Lower lobe of right lung (tissue), 2 donors: ENCODE results near the gene IFNL3. TPM values are rescaled to one million over a fixed set of nuclear protein-coding genes. Genes with fewer than 3 reads are reported as not detected.

Experiments used
- ATAC-seq, 2 donors: fragments of 200-7000 bp; cut with Tn5 transposase; one replicate each; pipeline ENCODE4 v1.9.1; 2020 to 2022; ENCODE audit warnings: mild to moderate bottlenecking in 2 of 2, moderate library complexity in 2 of 2
- DNase-seq: peaks from one replicate; pipeline ENCODE4 v3.0.0-alpha.2; 2020
- H3K27ac ChIP-seq: fragments of 200-600 bp; one replicate; pipeline ENCODE4 v1.8.0; 2022
- H3K27me3 ChIP-seq: fragments of 200-600 bp; one replicate; pipeline ENCODE4 v1.8.0; 2022; ENCODE audit warnings: low read depth
- H3K36me3 ChIP-seq: fragments of 200-600 bp; one replicate; pipeline ENCODE4 v1.8.0; 2022; ENCODE audit warnings: mild to moderate bottlenecking
- H3K4me1 ChIP-seq: fragments of 200-600 bp; one replicate; pipeline ENCODE4 v1.8.0; 2022
- H3K4me3 ChIP-seq: fragments of 200-600 bp; one replicate; pipeline ENCODE4 v1.8.0; 2022; ENCODE audit warnings: mild to moderate bottlenecking
- H3K9me3 ChIP-seq: fragments of 200-600 bp; one replicate; pipeline ENCODE4 v1.8.0; 2022
- CTCF ChIP-seq: fragments of 200-600 bp; IDR thresholded peaks from one replicate; pipeline ENCODE4 v1.8.0; 2022; ENCODE audit warnings: antibody characterized with exemption, mild to moderate bottlenecking
- intact Hi-C: fragments of 100-400 bp; cut with DNase I; formaldehyde crosslinking; loops from one replicate; pipeline ENCODE4 v1.11.0; 2022
- total RNA-seq: library from RNA; stranded (reverse); fragmentation: NEBNext Ultra II Directional; extraction: Animal tissue kit (Norgen Biotek cat#: 25700); gene quantifications from one replicate; pipeline ENCODE4 v1.2.1, GENCODE V29; 2021
- donor health status: DM: no; HTN: yes; CAD: no; lungs with severe emphysema.

Gene IFNL3
- total RNA-seq, 1 donor from 2014 or later, result not detected

GRCh38 chr19:39238944-39239343 is 5.9 kb downstream of the IFNL3 start:
- TF ChIP-seq CTCF, result no peak
- Histone ChIP-seq H3K27ac (no peak overlapping the region), H3K4me1 (no peaks in the 10 kb centered on the region), H3K27me3 (peaks cover 11% of the 10 kb centered on the region), H3K9me3 (no peaks in the 10 kb centered on the region), H3K36me3 (no peaks in the 10 kb centered on the region), H3K4me3 (no peak overlapping the region)
- ATAC-seq (no peak), DNase-seq (no peak)
- intact Hi-C loops, result no loop called here

GRCh38 chr19:39238209-39238608 is 6.6 kb downstream of the IFNL3 start:
- Histone ChIP-seq H3K27ac (no peak overlapping the region), H3K4me3 (no peak overlapping the region), H3K27me3 (peaks cover 10% of the 10 kb centered on the region), H3K36me3 (no peaks in the 10 kb centered on the region), H3K4me1 (no peaks in the 10 kb centered on the region), H3K9me3 (no peaks in the 10 kb centered on the region)
- intact Hi-C loops, result no loop called here
- DNase-seq (no peak), ATAC-seq (no peak)
- TF ChIP-seq CTCF, result no peak

GRCh38 chr19:39237200-39238184 is 7.3 kb downstream of the IFNL3 start:
- Histone ChIP-seq H3K9me3 (no peaks in the 10 kb centered on the region), H3K4me3 (peak overlapping the region; percentile 14), H3K36me3 (no peaks in the 10 kb centered on the region), H3K27ac (no peak overlapping the region), H3K27me3 (peaks cover 10% of the 10 kb centered on the region), H3K4me1 (no peaks in the 10 kb centered on the region)
- intact Hi-C loops, result no loop called here
- ATAC-seq, result peak; percentile 96 to 97
- peak; percentile 91 for DNase-seq
- TF ChIP-seq CTCF, result no peak

- peaks cover 10% of the 10 kb centered on the region for H3K27me3 ChIP-seq
- intact Hi-C loops, result no loop called here
- no peaks in the 10 kb centered on the region for H3K4me1 ChIP-seq
- no peak for TF ChIP-seq CTCF
- H3K27ac ChIP-seq, result no peak overlapping the region
- no peaks in the 10 kb centered on the region for H3K36me3 ChIP-seq
- DNase-seq (no peak), ATAC-seq (peak in 1 of 2 donors; percentile 17)
- H3K4me3 ChIP-seq, result no peak overlapping the region
- no peaks in the 10 kb centered on the region for H3K9me3 ChIP-seq
Measured at GRCh38 chr19:39236527-39236926, 8.3 kb downstream of the IFNL3 start.

- DNase-seq (no peak), ATAC-seq (no peak)
- intact Hi-C loops, result no loop called here
- Histone ChIP-seq H3K27ac (no peak overlapping the region), H3K27me3 (peaks cover 6% of the 10 kb centered on the region), H3K4me3 (no peak overlapping the region), H3K36me3 (no peaks in the 10 kb centered on the region), H3K4me1 (no peaks in the 10 kb centered on the region), H3K9me3 (no peaks in the 10 kb centered on the region)
- no peak for TF ChIP-seq CTCF
Measured at GRCh38 chr19:39232708-39233107, 12.1 kb downstream of the IFNL3 start.
